IPS DF 19.7 (cell line): ENCODE measurements around the gene AGPS.
"Not testable (repeated sequence)": the region's sequence is repeated elsewhere in the genome, so short reads cannot be mapped to it uniquely, and the experiment has no call there.

Experiments
- DNase-seq: peaks from one replicate; pipeline ENCODE4 v3.0.0-alpha.2; 2013; ENCODE audit warnings: low read depth, low spot score

The AGPS gene

DNA sequence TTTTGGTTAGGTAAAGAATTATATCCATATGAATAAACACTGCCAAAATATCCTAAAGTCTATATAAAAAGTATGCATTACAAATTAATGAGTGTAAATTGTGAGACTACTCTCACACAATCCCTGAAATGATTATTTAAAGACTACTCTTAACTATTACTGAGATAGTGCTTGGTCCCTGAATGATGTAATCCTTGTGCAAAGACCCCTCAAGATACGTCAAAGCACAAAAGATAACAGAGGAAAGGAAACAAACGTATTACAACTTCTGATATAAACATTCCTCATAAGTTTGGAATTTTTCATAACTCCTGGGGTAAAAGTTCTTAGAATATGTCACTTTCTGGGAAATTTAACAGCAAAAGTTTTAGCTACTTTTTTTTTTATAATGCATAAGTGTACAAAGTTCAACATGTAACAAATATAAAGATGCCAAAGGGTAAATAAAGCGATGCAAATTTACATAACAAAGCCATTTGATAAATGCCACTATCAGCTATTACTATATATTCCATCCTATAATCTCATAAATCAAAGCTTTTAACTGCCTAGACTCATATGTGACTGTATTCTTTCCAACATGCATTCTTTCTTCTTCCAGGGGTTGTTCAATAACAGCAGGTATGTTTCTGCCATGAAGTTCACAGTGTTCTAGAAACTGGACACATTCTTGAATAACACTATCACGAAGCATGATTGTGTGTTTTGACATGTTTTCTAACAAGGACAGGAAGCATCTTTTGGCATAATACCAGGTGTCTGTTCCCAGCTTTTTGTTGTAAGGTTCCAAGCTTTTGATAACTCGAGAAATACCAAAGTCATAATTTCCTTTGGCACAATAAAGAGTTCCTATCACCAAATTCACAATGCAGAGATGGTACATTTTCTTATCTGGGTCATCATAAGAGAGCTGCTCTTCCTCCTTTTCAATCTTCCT is 158.0 kb downstream of the AGPS start:
- DNase-seq = no peak

DNA sequence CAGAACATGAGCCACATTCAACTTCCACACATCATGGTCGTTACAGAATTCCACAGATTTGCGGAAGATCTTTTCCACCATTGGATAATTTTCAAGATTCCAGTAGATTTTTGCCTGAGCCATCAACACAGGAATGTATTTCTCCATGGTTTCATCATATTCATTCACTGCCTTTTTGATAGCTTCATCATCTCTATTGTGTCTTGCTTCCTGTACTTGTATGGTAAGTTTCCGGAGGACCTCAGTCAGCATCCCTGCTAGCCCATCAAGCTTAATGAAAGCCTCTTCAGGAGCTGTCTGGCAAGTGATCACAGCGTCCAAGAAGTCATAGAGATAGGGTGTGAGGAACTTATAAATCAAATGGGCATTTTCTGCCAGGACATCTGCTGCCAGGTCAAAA is 158.8 kb downstream of the AGPS start:
- DNase-seq = not testable (repeated sequence)

DNA sequence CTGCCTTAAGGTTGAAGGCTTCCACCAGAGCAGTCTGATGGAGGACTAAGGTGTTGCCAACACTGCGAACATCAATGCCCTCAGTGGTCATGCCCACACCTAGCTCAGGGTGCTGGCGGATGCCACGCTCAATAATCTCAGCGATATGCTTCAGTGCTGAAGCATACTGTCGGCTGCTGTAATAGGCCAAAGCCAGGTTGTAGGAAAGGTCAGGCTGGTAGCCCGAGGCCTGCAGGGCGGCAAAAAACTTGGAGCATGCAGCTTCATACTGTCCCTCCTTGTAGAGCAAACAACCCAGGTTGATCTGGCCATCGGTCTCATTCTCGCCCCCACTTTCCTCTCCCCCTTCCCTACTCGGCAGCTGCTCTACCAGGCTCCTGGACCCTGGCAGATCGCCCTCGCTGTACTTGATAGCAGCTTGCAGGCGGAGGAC is 159.4 kb downstream of the AGPS start:
- DNase-seq = no peak

DNA sequence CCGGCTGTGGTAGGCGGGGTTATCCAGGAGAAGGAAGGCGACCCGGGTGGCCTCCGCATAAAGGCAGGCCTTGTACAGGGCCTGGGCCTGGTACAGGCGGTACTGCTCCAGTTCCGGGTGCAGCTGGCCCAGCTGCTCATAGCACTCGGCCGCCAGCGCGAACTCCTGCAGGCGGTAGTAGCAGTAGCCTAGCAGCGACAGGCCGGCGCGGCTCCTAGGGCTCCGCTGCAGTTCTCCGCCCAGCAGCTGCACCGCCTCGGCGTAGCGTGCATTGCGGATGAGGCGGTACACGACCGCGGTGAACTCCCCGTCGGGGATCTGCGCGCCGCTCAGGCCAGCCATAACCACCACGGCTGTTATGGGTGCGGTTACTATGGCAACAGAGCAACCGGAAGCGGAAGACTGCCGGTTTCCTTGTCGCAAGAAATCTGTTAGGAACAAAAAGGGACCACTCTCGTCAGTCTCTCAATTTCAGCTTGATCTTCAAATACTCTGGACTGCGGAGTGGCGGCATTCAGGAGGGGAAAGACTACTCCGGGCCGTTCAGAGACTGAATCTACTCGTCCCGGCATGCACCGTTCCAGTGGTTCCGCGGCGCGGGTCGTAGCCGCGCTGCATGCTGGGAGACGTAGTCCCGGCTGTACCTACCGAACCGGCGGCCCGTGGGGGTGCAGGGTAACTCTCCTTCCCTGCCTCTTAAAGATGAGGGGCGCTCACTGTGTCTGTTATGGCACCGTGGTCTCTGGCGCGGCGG is 160.0 kb downstream of the AGPS start:
- DNase-seq = peak; percentile 63

DNA sequence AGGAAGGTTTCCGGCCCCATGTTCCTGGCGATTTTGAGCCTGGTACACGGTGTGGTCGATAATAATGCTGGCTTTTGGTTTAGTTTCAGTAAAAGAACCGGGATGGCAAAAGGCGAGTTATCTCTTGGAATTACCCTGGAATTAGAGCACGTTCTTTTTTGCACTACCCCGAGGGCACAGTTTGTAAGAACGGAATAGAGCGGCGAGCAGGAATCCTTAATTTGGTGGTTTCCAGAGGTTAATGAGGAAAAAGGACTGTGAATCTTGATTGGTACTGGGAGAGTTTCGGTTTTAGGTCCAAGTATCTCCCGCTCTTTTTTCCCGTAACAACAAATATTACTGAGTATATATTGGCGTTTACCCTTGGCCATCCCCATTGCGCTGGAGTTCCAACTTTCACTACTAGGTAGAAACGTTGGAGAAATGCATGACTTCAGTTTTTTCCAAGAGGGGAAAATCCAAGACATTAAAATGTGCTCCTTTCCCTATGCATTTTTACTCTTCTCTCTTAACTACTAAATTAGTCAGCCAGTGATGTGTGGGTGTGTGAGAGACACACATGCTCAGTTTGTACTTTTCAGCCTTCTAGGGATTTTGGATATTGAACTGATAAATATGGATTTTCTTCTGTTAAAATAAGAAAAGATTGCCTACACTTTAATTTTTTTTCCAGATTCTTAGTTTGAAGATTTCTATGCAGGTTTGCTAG is 160.8 kb downstream of the AGPS start:
- DNase-seq = no peak

DNA sequence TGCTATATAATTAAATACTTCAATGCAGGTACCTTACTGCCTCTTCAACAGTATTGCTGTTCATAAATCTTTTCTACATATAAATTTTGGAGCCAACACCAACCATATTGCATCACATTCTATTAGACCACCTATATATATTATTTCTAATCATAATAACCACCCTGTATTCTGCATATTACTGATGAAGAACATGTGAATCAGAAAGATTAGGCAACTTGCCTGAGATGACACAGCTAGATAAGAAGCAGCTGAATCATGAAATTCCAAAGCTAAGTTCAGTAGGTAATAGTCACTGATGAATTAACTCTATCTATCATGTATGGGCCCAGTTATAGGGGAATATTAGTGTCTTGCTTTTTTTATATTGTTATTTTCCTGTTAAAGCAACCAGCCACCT is 161.8 kb downstream of the AGPS start:
- DNase-seq = no peak

DNA sequence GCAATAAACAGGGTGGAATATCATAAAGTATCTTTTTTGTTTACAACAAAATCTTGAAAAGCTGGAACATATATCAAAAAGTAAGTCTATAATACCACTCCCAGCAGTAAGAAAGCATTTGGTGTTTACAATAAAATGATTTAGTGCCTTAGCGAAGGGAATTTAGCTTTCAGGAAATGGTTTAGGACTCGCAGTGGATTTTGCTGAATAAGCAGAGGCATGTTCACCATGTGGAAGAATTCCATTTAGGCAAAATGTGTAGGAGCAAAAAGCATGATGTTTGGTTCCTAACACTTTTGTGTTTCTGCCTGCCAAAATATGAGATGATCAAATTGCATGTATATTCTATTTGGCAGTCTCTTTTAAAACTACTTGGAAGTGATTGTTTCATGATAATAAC is 163.6 kb downstream of the AGPS start:
- DNase-seq = no peak

DNA sequence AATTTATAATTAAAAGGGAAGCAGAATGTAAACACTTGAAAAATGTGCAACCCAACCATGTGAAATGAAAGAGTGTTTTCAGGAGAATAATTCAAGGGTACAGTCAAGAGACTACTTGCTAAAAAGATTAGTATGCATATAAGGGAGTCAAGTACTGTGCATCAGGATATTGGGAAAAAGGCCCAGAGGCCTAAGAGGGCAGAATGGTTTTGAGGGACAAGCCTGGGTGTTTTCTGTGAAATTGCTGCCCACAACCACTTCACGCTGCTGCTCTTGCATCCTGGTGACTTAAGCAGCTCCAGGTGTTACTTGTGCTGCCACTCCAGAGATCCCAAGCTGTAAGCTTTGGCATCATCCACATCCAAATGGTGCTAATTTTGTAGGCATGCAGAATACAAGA is 165.2 kb downstream of the AGPS start:
- no peak for DNase-seq

DNA sequence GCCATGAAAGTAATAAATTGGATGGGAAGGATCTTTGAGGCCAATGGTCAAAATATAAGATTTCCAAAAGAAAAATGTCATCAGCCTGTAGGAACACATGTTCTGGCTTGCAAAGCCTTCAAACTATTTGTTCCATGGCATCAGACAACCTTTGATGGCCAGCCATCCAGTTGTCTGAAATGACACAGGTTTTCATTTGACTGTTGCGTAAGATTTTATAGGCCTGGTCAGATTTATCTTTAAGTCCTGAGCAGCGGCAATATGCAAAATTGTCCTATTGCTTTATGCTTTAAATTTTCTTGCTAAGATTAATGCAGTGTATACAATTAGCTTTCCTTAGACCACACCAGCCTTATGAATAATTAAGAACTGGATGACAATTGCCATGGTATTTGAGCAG is 167.1 kb downstream of the AGPS start:
- no peak for DNase-seq

DNA sequence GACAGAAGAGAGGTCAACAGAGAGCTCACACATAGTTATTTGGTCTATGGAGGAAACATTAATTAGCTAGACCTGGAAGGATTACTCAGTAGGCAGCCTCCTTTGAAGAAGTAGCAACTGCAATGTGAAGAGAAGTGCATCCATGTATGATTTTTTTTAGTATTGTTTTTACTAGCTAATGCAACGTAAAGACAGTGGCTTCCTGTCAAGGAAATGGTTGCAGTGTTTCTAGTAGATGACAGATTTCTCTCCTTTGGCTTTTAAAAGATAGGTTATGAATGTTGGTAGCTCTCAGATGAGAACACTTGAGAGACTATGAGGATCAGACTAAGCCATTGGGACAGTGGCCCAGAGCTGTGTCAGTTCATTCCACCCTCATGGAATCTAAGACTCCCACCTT is 175.8 kb downstream of the AGPS start:
- DNase-seq = no peak

DNA sequence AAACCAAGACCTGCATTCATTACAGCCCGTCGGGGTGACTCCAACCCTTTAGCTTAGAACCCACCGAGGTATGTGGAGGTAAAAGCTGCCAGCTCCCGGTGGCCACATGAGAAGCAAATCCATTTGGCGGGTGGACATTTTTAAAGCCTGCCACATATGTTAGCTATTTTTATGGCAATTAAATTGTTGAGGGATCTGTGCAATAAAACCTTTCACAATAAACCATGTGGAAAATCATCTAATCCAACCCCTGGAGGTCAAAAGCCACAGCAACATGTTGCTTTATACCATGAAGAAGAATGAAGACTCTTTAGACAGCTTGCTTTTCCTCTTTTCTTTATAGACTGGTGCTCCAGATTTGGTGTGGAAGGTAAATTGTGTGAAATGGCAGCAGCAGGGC is 176.3 kb downstream of the AGPS start:
- no peak for DNase-seq

DNA sequence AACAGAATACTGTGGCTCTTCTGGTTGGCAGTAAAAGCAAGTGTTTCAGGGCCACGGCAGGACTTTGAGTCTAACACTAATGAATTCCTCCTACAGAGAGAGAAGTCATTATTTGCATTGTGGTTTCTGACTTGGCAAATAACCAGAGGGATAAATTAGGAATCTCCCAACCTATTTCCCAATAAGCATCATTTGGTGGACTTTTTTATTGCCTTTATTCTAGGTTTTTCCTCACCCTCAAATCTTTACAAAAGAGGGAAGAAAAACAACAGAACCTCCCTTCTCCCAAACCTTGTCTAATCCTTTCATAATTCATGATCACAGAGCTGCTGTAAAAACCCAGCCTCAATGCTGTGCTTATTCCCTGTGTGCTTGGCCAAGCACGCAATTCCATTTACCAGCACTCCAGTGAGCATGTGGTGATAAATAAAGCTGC is 179.7 kb downstream of the AGPS start:
- no peak for DNase-seq

DNA sequence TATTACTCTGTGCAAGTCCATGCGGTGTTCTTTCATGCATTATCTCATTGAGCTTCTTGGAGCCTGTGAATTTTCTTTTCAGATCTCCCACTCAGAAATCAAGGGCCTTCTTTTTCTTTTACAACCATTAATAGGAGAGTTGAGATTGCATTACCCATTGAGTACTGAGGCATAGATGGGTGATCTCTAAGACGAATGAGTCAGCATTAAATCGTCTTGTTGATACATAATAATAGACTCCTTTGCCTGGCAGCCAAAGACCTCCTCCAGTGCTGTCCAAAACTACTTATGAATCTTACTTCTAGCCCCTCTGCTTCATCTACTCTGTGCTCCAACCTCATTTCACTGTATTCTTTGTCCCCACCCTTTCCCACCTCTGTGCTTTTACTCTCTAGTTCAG is 180.5 kb downstream of the AGPS start:
- no peak for DNase-seq

DNA sequence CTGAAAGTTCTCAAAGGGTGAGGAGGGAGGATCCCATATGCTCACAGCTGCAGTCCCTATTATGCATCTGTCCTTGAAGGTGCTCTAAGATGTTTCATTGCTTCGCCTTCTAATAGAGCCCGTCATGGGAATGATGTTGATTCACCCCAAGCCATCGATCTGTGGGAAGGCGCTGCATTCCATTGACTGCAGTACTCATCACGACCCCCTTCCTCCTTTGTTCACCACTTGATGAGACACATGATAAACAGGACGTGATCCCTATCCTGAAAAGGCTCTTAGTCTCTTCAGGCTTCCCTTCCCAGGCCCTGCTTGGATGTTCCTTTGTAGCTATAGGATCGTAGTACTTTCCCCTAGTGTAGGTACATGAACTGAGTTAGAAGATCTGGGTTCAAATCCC is 181.8 kb downstream of the AGPS start:
- DNase-seq = no peak

DNA sequence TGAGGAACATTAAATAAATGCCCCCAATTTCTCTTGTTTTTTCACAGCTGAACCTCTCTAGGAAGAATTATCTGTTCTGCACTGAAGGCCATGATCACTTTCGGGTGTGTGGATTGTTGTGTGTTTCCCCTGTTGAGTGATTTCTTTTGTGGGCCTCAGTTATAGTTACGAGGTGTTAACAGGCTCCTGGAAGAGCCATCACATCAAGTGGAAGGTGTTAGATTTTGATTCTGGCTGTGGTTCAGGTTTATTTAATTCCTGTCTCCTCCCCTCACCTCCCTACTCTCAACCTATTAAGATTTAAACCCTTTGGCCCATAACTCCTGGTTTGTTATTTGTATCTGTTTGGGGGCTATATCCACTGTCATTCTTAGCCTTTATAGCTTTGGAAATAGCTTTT is 182.8 kb downstream of the AGPS start:
- DNase-seq = no peak

DNA sequence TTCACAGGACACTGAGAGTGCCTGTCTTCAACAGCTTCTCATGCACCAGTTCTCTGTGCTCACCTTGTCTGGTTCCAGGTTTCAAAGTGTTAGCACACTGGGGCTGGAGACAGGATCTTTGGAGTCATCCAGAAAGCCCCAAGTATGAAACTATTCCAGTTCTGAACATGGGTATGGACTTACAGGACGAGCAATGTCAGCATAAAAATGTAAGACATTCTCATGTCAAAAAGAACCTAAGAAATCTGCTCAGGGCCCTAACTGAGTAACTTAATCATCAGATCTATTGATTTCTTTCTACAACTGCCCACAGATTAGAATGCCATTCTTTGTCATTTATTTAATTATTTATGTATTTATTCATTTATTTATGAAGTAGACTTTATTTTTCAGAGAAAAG is 184.5 kb downstream of the AGPS start:
- no peak for DNase-seq

DNA sequence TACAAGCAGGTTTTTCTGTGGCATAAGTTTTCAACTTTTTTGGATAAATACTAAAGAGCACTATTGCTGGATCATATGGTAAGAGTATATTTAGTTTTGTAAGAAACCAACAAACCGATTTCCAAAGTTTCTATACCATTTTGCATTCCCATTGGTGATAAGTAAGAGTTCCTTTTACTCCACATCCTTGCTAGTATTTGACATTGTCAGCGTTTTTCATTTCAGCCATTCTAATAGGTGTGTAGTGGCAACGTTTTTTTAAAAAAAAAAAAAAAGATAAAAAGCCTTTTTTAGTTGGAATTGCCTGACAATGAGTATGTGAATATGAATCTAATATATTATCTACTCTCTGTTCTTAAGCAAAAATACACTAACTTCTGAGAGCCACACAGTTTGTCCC is 185.9 kb downstream of the AGPS start:
- DNase-seq = no peak

DNA sequence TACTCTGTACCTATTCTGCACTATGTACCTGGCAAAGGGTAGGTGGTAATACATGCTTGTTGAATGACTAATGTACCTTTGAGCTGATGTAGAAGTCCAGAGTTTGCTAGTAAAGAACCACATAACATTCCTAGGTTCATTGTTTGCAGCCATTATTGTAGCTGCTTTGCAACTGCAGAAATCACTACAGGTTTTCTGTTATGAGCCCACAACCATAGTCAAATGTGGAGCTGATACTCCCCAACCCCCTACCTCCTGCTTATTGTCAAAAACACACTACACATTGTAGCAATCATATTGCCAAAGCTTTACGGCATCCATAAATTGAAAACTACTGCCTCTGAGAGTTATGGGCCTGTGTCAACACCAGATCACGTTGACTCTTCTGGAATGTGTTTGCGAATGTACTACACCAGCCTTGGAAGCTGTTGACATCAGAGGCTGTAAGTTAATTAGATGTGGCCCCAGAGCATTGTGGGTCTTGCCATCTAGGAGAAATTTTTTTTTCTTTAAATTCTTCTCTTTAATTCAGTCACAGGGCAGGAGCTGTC is 187.0 kb downstream of the AGPS start:
- no peak for DNase-seq

DNA sequence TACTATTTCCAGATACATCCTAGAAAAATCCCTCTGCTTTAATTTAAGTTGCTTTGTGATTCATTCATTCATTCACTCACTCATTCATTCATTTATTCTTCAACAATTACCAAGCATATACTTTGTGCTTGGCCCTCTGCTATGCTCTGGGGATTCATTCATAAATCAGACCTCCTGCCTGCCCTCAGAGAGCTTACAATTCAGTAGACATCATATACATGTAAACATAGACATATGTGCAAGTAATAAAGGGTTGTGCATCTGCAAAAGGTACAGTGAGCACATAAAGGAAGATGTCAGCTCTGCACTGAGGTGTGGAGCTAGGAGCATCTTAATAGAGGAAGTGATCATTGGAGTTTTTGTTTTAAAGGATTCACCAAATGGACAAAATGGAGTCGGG is 189.4 kb downstream of the AGPS start:
- DNase-seq = no peak

DNA sequence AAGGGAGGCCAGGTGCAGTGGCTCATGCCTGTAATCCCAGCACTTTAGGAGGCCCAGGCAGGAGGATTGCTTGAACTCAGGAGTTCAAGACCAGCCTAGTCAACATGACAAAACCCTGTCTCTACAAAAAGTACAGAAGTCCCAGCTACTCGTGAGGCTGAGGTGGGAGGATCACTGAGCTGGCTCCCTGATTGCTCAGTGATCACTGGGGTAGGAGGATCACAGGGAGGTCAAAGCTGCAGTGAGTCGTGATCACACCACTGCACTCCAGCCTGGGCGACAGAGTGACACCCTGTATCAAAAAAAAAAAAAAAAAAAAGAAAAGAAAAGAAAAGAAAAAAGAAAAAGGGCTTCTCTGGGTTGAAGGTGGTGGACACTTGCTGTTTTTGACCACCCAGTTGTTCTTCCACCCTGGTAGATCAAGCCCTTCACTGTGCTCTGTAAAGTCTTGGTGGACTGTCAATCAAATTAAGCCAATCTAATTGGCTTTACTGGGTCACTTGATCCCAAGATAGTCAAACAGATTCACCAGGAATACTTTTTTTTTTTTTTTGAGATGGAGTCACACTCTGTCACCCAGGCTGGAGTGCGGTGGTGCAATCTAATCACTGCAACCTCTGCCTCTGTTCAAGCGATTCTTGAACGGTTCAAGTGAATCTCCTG is 191.6 kb downstream of the AGPS start:
- DNase-seq = no peak

DNA sequence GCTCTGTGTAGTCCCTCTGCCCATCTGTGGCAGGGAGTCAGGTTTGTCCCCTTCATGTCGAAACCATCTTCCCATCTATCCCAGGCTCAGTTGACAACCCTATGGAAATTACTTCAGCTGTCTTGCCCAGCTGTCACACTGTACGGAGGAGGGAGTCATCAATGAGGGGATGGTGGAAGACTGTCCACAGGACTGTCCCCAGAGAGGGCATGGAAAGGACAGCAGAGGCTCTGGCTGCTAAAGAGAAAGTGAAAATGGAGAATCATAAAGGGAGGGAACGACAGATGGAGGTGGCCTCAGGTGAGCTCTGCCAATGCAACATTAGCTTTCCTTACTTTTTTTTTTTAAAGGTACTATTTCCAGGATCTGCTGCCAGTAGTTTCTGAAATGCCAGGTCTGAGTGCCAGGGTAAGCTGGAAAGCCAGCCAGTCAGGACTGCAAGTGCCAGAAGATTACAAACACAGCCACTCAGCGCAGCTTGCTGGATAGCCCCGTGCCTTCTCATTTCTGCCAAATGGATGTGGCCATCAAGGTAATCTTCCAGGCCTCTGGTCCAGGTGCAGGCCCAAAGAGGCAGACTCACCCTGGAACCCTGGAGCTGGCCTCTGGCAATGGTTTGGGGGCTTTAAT is 192.8 kb downstream of the AGPS start:
- no peak for DNase-seq
